GM12891 (cell line): Measurements from ENCODE around the gene GOLGA2.

Experiments
- POLR2A ChIP-seq: IDR thresholded peaks from 2 replicates; pipeline ENCODE4 v1.6.1; 2011; ENCODE audit warnings: low read depth, low read length, control low read depth
- POLR2AphosphoS5 ChIP-seq: IDR thresholded peaks from 2 replicates; pipeline ENCODE4 v1.6.1; 2011; ENCODE audit warnings: low read depth, low read length, control low read depth
- SPI1 ChIP-seq: IDR thresholded peaks from 2 replicates; pipeline ENCODE4 v1.6.1; 2011; ENCODE audit warnings: low read depth, low read length, control low read depth

GRCh38 chr9:128257907-128258306, 17.9 kb downstream of the GOLGA2 start:
- TF ChIP-seq POLR2A = no peak
- TF ChIP-seq SPI1 = no peak
- TF ChIP-seq POLR2AphosphoS5 = no peak
